PC-3 (cell line): ENCODE data around the gene CHD6. TPM values are rescaled to one million over a fixed set of nuclear protein-coding genes. Genes with fewer than 3 reads are reported as not detected.

ENCODE experiments used
- ATAC-seq: fragments of 200-7000 bp; cut with Tn5 transposase; 2 replicates; pipeline ENCODE4 v1.9.1; 2020; ENCODE audit warnings: mild to moderate bottlenecking, moderate library complexity
- BruUV-seq: library from RNA; stranded (reverse); fragments of 400-500 nt; replicated peaks from 2 replicates; lab custom pipeline; 2021; lab: Mats Ljungman, UMichigan
- CTCF ChIA-PET: fragments of 300-600 bp; sonication (Branson Sonifier 250); formaldehyde crosslinking; loops from one replicate; lab custom pipeline; 2022; ENCODE audit warnings: antibody characterized with exemption; lab: Charles Lee
- POLR2A ChIA-PET: fragments of 300-600 bp; sonication (Branson Sonifier 250); formaldehyde crosslinking; loops from one replicate; lab custom pipeline; 2022; ENCODE audit warnings: antibody characterized with exemption; ENCODE audit not compliant: unreplicated experiment; lab: Charles Lee
- DNase-seq: peaks from one replicate; pipeline ENCODE4 v3.0.0-alpha.2; 2015
- H2AFZ ChIP-seq: fragments of 300-600 bp; sonication (generic); 2 replicates; pipeline ENCODE4 v1.6.0; 2016; ENCODE audit warnings: antibody characterized with exemption, low read length
- H3F3A ChIP-seq: fragments of 300-600 bp; sonication (generic); one replicate; pipeline ENCODE4 v1.6.0; 2017; ENCODE audit warnings: antibody characterized with exemption, low read length, control low read depth, mild to moderate bottlenecking; ENCODE audit not compliant: unreplicated experiment
- H3K27ac ChIP-seq: fragments of 300-600 bp; sonication (generic); 2 replicates; pipeline ENCODE4 v1.5.1; 2016; ENCODE audit warnings: mild to moderate bottlenecking, low read length
- H3K27me3 ChIP-seq: fragments of 300-600 bp; sonication (generic); 2 replicates; pipeline ENCODE4 v1.6.1; 2016; ENCODE audit warnings: low read length, mixed read lengths
- H3K36me3 ChIP-seq: fragments of 300-600 bp; sonication (generic); 2 replicates; pipeline ENCODE4 v1.6.1; 2016; ENCODE audit warnings: low read depth, mixed run types, low read length, mixed read lengths
- H3K4me1 ChIP-seq: fragments of 300-600 bp; sonication (generic); 2 replicates; pipeline ENCODE4 v1.5.1; 2016; ENCODE audit warnings: low read length; ENCODE audit not compliant: insufficient read depth
- H3K4me2 ChIP-seq: fragments of 300-600 bp; sonication (generic); 2 replicates; pipeline ENCODE4 v1.6.0; 2016; ENCODE audit warnings: low read length
- H3K4me3 ChIP-seq: fragments of 300-600 bp; sonication (generic); 2 replicates; pipeline ENCODE4 v1.5.1; 2016; ENCODE audit warnings: mild to moderate bottlenecking, low read length, mixed read lengths
- H3K79me2 ChIP-seq: fragments of 300-600 bp; sonication (generic); 2 replicates; pipeline ENCODE4 v1.6.1; 2017; ENCODE audit warnings: low read length, mixed read lengths
- H3K9ac ChIP-seq: fragments of 300-600 bp; sonication (generic); 2 replicates; pipeline ENCODE4 v1.6.0; 2016; ENCODE audit warnings: mild to moderate bottlenecking, low read length
- H3K9me2 ChIP-seq: fragments of 300-600 bp; sonication (generic); replicated peaks from 2 replicates; pipeline ENCODE4 v1.6.1; 2016; ENCODE audit warnings: mixed run types, low read length, mixed read lengths
- H3K9me3 ChIP-seq: fragments of 300-600 bp; sonication (generic); 2 replicates; pipeline ENCODE4 v1.6.1; 2016; ENCODE audit warnings: low read length, mixed read lengths
- H4K20me1 ChIP-seq: fragments of 300-600 bp; sonication (generic); 2 replicates; pipeline ENCODE4 v1.6.1; 2016; ENCODE audit warnings: low read length, mixed read lengths
- EZH2 ChIP-seq: fragments of 300-600 bp; sonication (generic); IDR thresholded peaks from one replicate; pipeline ENCODE4 v1.6.1; 2017; ENCODE audit warnings: antibody characterized with exemption, mild to moderate bottlenecking, low read length; ENCODE audit not compliant: unreplicated experiment
- EZH2phosphoT487 ChIP-seq: fragments of 300-600 bp; sonication (generic); IDR thresholded peaks from 2 replicates; pipeline ENCODE4 v1.6.1; 2018; ENCODE audit warnings: mild to moderate bottlenecking, antibody characterized with exemption, low read length, borderline replicate concordance
- intact Hi-C: fragments of 100-400 bp; cut with micrococcal nuclease; formaldehyde crosslinking; loops from 2 replicates; pipeline ENCODE4 v1.9.0; 2023
- total RNA-seq: library from RNA; depleted of rRNA; stranded (reverse); fragments of >200 nt; gene quantifications from 2 replicates; pipeline ENCODE4 v1.2.3, GENCODE V29; 2014
- TF ChIP-seq, protein P1 (sequence below): fragments of 300-600 bp; sonication (generic); conservative IDR thresholded peaks from 2 replicates; pipeline ENCODE4 v1.5.1; 2017; ENCODE audit warnings: antibody characterized with exemption, low read depth, mild to moderate bottlenecking, low read length

Gene CHD6
- total RNA-seq, 1 experiment from 2014 or later: 19.5 TPM

- TF ChIP-seq EZH2phosphoT487 (no peak), EZH2 (no peak)
- TF ChIP-seq, protein P1, sequence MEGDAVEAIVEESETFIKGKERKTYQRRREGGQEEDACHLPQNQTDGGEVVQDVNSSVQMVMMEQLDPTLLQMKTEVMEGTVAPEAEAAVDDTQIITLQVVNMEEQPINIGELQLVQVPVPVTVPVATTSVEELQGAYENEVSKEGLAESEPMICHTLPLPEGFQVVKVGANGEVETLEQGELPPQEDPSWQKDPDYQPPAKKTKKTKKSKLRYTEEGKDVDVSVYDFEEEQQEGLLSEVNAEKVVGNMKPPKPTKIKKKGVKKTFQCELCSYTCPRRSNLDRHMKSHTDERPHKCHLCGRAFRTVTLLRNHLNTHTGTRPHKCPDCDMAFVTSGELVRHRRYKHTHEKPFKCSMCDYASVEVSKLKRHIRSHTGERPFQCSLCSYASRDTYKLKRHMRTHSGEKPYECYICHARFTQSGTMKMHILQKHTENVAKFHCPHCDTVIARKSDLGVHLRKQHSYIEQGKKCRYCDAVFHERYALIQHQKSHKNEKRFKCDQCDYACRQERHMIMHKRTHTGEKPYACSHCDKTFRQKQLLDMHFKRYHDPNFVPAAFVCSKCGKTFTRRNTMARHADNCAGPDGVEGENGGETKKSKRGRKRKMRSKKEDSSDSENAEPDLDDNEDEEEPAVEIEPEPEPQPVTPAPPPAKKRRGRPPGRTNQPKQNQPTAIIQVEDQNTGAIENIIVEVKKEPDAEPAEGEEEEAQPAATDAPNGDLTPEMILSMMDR: no peak
- no peak for ATAC-seq
- Histone ChIP-seq H3K9me2 (no peaks in the 10 kb centered on the region), H3K4me3 (no peak overlapping the region), H3K9me3 (no peaks in the 10 kb centered on the region), H3K79me2 (no peaks in the 10 kb centered on the region), H3K9ac (no peak overlapping the region), H3K4me1 (no peaks in the 10 kb centered on the region), H2AFZ (no peak overlapping the region), H4K20me1 (no peaks in the 10 kb centered on the region), H3K4me2 (no peak overlapping the region), H3K27me3 (no peaks in the 10 kb centered on the region), H3K36me3 (no peaks in the 10 kb centered on the region), H3K27ac (no peak overlapping the region), H3F3A (no peaks in the 10 kb centered on the region)
- ChIA-PET CTCF (no interaction called here), POLR2A (no interaction called here)
- no peak for DNase-seq
- BruUV-seq: no TSS peak
- intact Hi-C loops: no loop called here
Measured at GRCh38 chr20:41526327-41526726, 91.8 kb downstream of the CHD6 start.

DNA sequence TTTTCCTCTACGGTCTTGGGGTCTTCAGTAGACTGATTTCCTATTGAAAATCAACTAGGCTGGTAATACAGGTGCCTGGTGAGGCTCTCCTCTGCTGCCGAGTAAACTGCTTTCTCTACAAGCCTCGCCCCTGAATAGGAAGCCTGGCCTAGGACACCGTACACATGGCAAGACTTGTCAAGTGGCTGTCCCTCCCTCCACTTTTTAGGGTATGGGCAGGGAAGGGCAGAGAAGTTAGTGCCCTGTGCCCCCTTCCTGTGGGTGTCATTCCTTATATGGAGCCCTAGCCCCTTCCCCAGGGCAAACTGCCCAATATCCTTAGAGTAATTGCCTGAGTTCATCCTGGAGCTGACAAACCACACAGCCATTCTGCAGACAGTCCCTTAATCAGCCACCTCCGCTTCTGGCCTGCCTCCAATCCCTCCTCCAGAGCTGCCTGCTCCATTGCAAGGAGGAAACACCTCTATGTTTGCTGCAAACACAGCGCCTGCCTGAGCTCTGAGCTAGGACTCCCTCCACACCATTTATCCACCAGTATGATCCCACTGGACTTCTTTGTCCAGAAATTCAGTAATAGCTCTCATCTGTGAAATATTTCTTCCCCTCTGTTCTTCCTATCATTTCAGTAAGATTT, 93.1 kb downstream of the CHD6 start:
- Histone ChIP-seq H2AFZ (no peak overlapping the region), H3K4me1 (no peaks in the 10 kb centered on the region), H3K9me2 (no peaks in the 10 kb centered on the region), H3K27me3 (no peaks in the 10 kb centered on the region), H3K4me2 (no peak overlapping the region), H3K9me3 (no peaks in the 10 kb centered on the region), H3K9ac (no peak overlapping the region), H3F3A (no peaks in the 10 kb centered on the region), H3K79me2 (no peaks in the 10 kb centered on the region), H3K4me3 (no peak overlapping the region), H4K20me1 (no peaks in the 10 kb centered on the region), H3K36me3 (no peaks in the 10 kb centered on the region), H3K27ac (no peak overlapping the region)
- ATAC-seq (no peak), DNase-seq (no peak)
- CTCF ChIA-PET: no interaction called here
- intact Hi-C loops: no loop called here
- TF ChIP-seq EZH2: no peak
- TF ChIP-seq, protein P1: no peak
- TF ChIP-seq EZH2phosphoT487: no peak
- POLR2A ChIA-PET: no interaction called here
- BruUV-seq: no TSS peak

DNA sequence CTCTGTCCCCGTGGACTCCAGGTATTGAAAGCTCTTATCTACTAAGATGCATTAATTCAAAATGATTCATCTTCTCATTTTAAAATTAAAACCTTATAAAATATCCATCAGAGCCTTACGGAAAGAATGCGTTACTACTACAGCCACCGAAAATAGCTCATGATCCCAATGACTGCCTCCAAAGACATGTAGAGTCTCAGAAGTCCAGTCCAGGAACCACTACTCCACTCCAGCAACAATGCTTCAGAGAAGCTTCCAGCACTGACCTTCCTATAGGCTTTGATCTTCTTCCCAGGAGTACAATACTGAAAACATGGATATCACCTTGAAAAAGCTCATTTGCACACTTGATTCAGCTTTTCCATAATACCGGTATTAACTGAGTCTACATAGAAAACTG, 94.3 kb downstream of the CHD6 start:
- Histone ChIP-seq H3K4me3 (no peak overlapping the region), H3K9me3 (no peaks in the 10 kb centered on the region), H3K36me3 (no peaks in the 10 kb centered on the region), H2AFZ (no peak overlapping the region), H3K4me1 (no peaks in the 10 kb centered on the region), H3K9me2 (no peaks in the 10 kb centered on the region), H3K27ac (no peak overlapping the region), H3K79me2 (no peaks in the 10 kb centered on the region), H3K27me3 (no peaks in the 10 kb centered on the region), H4K20me1 (no peaks in the 10 kb centered on the region), H3K4me2 (no peak overlapping the region), H3K9ac (no peak overlapping the region), H3F3A (no peaks in the 10 kb centered on the region)
- no TSS peak for BruUV-seq
- no peak for DNase-seq
- ChIA-PET POLR2A (no interaction called here), CTCF (no interaction called here)
- ATAC-seq: no peak
- intact Hi-C loops: no loop called here
- TF ChIP-seq, protein P1: no peak
- no peak for TF ChIP-seq EZH2phosphoT487
- TF ChIP-seq EZH2: no peak
